Testis (tissue), 3 donors: ENCODE data around the gene SURF6. TPM values are rescaled to one million over a fixed set of nuclear protein-coding genes. Genes with fewer than 3 reads are reported as not detected.

Experiments
- DNase-seq: peaks from one replicate; pipeline ENCODE4 v3.0.0-alpha.2; 2019
- H3K27ac ChIP-seq, 2 donors: fragments of 200-600 bp; sonication (generic); one replicate each; pipeline ENCODE4 v1.5.1; 2019
- H3K27me3 ChIP-seq: fragments of 200-600 bp; sonication (generic); one replicate; pipeline ENCODE4 v1.5.1; 2019
- H3K36me3 ChIP-seq: fragments of 200-600 bp; sonication (generic); one replicate; pipeline ENCODE4 v1.5.1; 2017; ENCODE audit warnings: low read depth; ENCODE audit errors: missing control alignments
- H3K4me1 ChIP-seq: fragments of 200-600 bp; sonication (generic); one replicate; pipeline ENCODE4 v1.5.1; 2019
- H3K4me3 ChIP-seq, 2 donors: fragments of 200-600 bp; sonication (generic); one replicate each; pipeline ENCODE4 v1.5.1; 2017 to 2019
- H3K9me3 ChIP-seq: fragments of 200-600 bp; sonication (generic); one replicate; pipeline ENCODE4 v1.5.1; 2017
- POLR2A ChIP-seq: fragments of 450-650 bp; IDR thresholded peaks from one replicate; pipeline ENCODE4 v1.6.1; 2017; ENCODE audit warnings: antibody characterized with exemption, mild to moderate bottlenecking, moderate library complexity
- WGBS, 2 donors: methylation state at CpG; one replicate each; pipeline ENCODE4 v1.1.5; 2018; 5-methylcytosine and 5-hydroxymethylcytosine counted together
- intact Hi-C: fragments of 100-400 bp; cut with DNase I; formaldehyde crosslinking; loops from one replicate; pipeline ENCODE4 v1.15.1; 2023; ENCODE audit warnings: low total_unique reads
- polyA plus RNA-seq: library from polyadenylated mRNA; stranded (reverse); fragments of 350-450 nt; fragmentation: Illumina TruSeq; extraction: RNeasy Lipid Tissue Mini Kit (QIAGEN cat#74804); gene quantifications from one replicate; pipeline ENCODE4 v1.2.3, GENCODE V29; 2014; ENCODE audit warnings: low read depth, low replicate concordance; ENCODE audit not compliant: insufficient read depth
- total RNA-seq, 2 donors: library from RNA; depleted of rRNA; stranded (reverse); fragments of >200 nt; gene quantifications; one replicate each; pipeline ENCODE4 v1.2.3, GENCODE V29; 2016
- TF ChIP-seq, protein P1 (sequence below), 3 experiments: fragments of 450-650 bp in 2 of 3; fragments of 200-600 bp in 1 of 3; sonication (generic) in 1 of 3; IDR thresholded peaks; one replicate each; pipeline ENCODE4 v1.5.1; 2016 to 2019; ENCODE audit warnings: antibody characterized with exemption in 3 of 3, mild to moderate bottlenecking in 2 of 3, moderate library complexity in 1 of 3

SURF6 gene
- total and polyA plus RNA-seq, 3 donors from 2014 or later = 19.8 to 36.0 (median 28.5) TPM

DNA sequence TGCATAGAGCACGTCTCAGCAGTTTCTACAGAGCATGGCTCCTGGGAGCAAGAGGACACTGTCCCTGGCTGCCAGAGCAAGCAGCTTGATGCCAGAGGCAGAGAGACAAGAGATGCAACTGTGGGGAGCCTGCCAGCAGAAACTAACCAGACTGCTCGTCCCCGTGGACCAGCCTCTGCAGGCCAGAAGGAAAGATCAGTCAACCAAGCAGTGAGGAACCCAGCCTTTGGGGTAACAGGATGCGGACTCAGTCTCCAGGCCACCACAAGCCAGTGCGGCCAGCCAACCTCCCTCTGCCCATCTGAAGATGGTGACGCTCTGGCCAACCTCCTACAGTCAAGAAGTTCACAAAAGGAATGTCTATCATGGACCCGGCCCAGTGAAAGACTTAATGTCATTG lies 36.2 kb upstream of the SURF6 start:
- Histone ChIP-seq H3K27me3 (no peaks in the 10 kb centered on the region), H3K27ac (no peak overlapping the region), H3K4me1 (peaks cover 28% of the 10 kb centered on the region), H3K36me3 (no peaks in the 10 kb centered on the region), H3K4me3 (no peak overlapping the region), H3K9me3 (no peaks in the 10 kb centered on the region)
- no peak for DNase-seq
- intact Hi-C loops = no loop called here
- TF ChIP-seq, protein P1, sequence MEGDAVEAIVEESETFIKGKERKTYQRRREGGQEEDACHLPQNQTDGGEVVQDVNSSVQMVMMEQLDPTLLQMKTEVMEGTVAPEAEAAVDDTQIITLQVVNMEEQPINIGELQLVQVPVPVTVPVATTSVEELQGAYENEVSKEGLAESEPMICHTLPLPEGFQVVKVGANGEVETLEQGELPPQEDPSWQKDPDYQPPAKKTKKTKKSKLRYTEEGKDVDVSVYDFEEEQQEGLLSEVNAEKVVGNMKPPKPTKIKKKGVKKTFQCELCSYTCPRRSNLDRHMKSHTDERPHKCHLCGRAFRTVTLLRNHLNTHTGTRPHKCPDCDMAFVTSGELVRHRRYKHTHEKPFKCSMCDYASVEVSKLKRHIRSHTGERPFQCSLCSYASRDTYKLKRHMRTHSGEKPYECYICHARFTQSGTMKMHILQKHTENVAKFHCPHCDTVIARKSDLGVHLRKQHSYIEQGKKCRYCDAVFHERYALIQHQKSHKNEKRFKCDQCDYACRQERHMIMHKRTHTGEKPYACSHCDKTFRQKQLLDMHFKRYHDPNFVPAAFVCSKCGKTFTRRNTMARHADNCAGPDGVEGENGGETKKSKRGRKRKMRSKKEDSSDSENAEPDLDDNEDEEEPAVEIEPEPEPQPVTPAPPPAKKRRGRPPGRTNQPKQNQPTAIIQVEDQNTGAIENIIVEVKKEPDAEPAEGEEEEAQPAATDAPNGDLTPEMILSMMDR (IDR thresholded peaks at IDR 0.05) = no peak
- no peak for TF ChIP-seq POLR2A
- WGBS, 2 donors = 68 to 75% methylated on average over 7 of the region's 7 CpGs

DNA sequence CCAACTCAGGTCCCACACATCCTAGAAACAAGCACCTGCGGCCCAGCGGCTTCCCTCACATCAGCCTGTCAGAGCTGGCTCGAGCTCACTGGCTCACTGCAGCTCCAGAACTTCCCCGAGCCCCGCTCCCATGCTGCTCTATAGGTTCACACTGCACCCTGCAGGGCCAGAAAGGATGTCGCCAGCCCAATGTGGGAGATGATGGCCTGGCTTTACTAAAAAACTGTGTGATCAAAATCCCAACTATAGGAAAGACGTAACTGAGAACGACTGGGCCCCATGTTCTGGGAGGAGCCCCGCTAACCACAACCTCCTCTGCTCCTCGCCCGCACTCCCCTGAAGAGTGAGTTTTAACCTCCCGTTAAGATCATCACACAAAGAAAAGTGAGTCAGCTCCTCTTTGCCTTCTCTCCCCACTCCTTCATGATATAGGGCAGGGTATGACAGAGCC lies 35.3 kb upstream of the SURF6 start:
- 69 to 71% methylated on average over 10 to 12 of the region's 12 CpGs for WGBS, 2 donors
- Histone ChIP-seq H3K4me1 (peaks cover 24% of the 10 kb centered on the region), H3K4me3 (no peak overlapping the region), H3K36me3 (no peaks in the 10 kb centered on the region), H3K27ac (no peak overlapping the region), H3K27me3 (no peaks in the 10 kb centered on the region), H3K9me3 (no peaks in the 10 kb centered on the region)
- intact Hi-C loops = no loop called here
- TF ChIP-seq, protein P1 (IDR thresholded peaks at IDR 0.05) = no peak
- no peak for TF ChIP-seq POLR2A
- no peak for DNase-seq

DNA sequence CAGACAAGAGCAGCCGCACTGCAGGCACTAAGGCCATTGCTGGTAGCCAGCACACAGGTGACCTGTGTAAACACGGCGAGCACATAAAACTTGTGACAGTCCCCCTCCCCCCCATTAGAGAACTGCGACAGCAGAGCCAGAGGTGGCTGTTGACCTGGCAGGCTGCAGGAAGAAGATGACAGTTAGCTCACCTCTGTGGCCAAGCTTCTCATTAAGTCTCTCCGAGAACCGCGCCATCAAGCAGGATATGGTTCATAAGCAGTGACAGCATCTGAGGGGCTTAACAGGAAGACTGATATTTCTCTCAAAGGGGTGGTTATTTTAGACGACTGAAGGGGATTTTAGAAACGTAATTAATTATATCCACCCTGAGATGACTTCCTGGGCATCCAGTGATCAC lies 34.7 kb upstream of the SURF6 start:
- no peaks in the 10 kb centered on the region for H3K36me3 ChIP-seq
- TF ChIP-seq POLR2A = no peak
- TF ChIP-seq, protein P1 (IDR thresholded peaks at IDR 0.05) = no peak
- no peak overlapping the region for H3K27ac ChIP-seq
- no peaks in the 10 kb centered on the region for H3K27me3 ChIP-seq
- H3K9me3 ChIP-seq = no peaks in the 10 kb centered on the region
- 82 to 84% methylated on average over 9 of the region's 9 CpGs for WGBS, 2 donors
- H3K4me3 ChIP-seq = no peak overlapping the region
- no peak for DNase-seq
- H3K4me1 ChIP-seq = peaks cover 24% of the 10 kb centered on the region
- intact Hi-C loops = no loop called here

DNA sequence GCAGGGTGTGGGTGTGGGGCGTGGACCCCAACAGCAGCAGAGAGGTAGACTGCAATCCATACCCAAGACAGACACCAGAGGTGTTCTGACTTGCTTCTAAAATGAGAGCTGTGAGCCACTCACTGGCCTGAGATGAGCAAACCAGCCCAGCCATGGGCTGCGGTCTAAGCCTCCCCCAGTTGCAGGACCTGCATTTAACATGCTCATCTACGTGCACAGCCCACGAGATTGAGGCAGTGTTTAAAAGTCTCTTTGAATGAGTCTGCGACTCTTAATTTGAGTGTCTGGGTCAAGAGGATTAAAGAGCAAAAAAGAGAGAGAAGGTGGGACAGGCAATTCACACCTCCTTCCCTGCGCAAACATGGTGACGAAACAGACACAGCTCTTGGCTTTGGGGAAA lies 33.9 kb upstream of the SURF6 start:
- H3K36me3 ChIP-seq = no peaks in the 10 kb centered on the region
- WGBS, 2 donors = 86 to 88% methylated on average over 7 of the region's 7 CpGs
- no peak overlapping the region for H3K4me3 ChIP-seq
- peaks cover 24% of the 10 kb centered on the region for H3K4me1 ChIP-seq
- intact Hi-C loops = no loop called here
- DNase-seq = no peak
- no peaks in the 10 kb centered on the region for H3K27me3 ChIP-seq
- TF ChIP-seq, protein P1 (IDR thresholded peaks at IDR 0.05) = no peak
- TF ChIP-seq POLR2A = no peak
- H3K9me3 ChIP-seq = no peaks in the 10 kb centered on the region
- H3K27ac ChIP-seq = no peak overlapping the region

DNA sequence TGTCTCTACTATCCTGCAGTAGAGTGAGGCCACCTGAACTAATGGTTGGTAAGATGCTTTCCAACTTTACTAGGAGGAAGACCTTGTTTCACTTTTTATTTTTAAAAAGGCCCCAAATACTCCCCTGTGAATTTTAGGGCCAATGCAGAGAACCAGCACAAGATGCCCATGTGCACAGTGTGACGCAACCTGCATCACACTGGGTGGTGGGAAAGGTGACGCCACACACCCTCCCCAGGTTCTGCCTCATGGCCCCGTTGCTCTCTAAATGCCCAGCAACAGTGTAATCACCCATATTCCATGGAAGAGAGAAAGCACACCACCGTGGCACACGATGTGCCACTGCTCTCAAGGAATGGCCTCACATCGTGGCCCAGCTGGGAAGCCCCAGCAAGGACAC lies 33.4 kb upstream of the SURF6 start:
- no peak for DNase-seq
- Histone ChIP-seq H3K4me1 (peaks cover 20% of the 10 kb centered on the region), H3K9me3 (no peaks in the 10 kb centered on the region), H3K27ac (no peak overlapping the region), H3K4me3 (no peak overlapping the region), H3K36me3 (no peaks in the 10 kb centered on the region), H3K27me3 (no peaks in the 10 kb centered on the region)
- WGBS, 2 donors = 67 to 76% methylated on average over 6 of the region's 6 CpGs
- intact Hi-C loops = no loop called here
- no peak for TF ChIP-seq POLR2A
- TF ChIP-seq, protein P1 (IDR thresholded peaks at IDR 0.05) = no peak
